GM23338 (cell line): ENCODE measurements around the gene MYO15B. TPM values are rescaled to one million over a fixed set of nuclear protein-coding genes. Genes with fewer than 3 reads are reported as not detected.

ENCODE experiments used
- ATAC-seq: fragments of 200-7000 bp; cut with Tn5 transposase; 3 replicates; pipeline ENCODE4 v1.9.1; 2020
- DNase-seq: peaks from one replicate; pipeline ENCODE4 v3.0.0-alpha.2; 2015; ENCODE audit warnings: low spot score
- H2AFZ ChIP-seq: fragments of 200-600 bp; sonication (generic); 2 replicates; pipeline ENCODE4 v1.8.0; 2016; ENCODE audit warnings: antibody characterized with exemption, mild to moderate bottlenecking, moderate library complexity
- H3F3A ChIP-seq: fragments of 200-600 bp; sonication (generic); replicated peaks from 2 replicates; pipeline ENCODE4 v1.8.0; 2017; ENCODE audit warnings: antibody characterized with exemption, mixed run types, low read depth
- H3K27ac ChIP-seq: fragments of 200-600 bp; sonication (generic); 2 replicates; pipeline ENCODE4 v1.6.1; 2016; ENCODE audit warnings: low read depth
- H3K27me3 ChIP-seq: fragments of 200-600 bp; sonication (generic); 2 replicates; pipeline ENCODE4 v1.8.0; 2016; ENCODE audit warnings: mild to moderate bottlenecking, mixed run types, moderate library complexity; ENCODE audit not compliant: insufficient read depth
- H3K36me3 ChIP-seq: fragments of 200-600 bp; sonication (generic); 2 replicates; pipeline ENCODE4 v1.8.0; 2016; ENCODE audit warnings: mild to moderate bottlenecking; ENCODE audit not compliant: insufficient read depth
- H3K4me1 ChIP-seq: fragments of 200-600 bp; sonication (generic); 2 replicates; pipeline ENCODE4 v1.8.0; 2016; ENCODE audit warnings: mild to moderate bottlenecking, moderate library complexity; ENCODE audit not compliant: insufficient read depth
- H3K4me2 ChIP-seq: fragments of 200-600 bp; sonication (generic); 2 replicates; pipeline ENCODE4 v1.7.1; 2017; ENCODE audit warnings: mixed run types
- H3K4me3 ChIP-seq: fragments of 200-600 bp; sonication (generic); 2 replicates; pipeline ENCODE4 v1.6.1; 2016; ENCODE audit warnings: mixed run types
- H3K79me2 ChIP-seq: fragments of 200-600 bp; sonication (generic); replicated peaks from 2 replicates; pipeline ENCODE4 v1.8.0; 2017; ENCODE audit warnings: mild to moderate bottlenecking; ENCODE audit not compliant: insufficient read depth
- H3K9me2 ChIP-seq: fragments of 200-600 bp; sonication (generic); 2 replicates; pipeline ENCODE4 v1.8.0; 2017; ENCODE audit not compliant: insufficient read depth
- H4K20me1 ChIP-seq: fragments of 200-600 bp; sonication (generic); replicated peaks from 2 replicates; pipeline ENCODE4 v1.8.0; 2017; ENCODE audit warnings: mild to moderate bottlenecking; ENCODE audit not compliant: insufficient read depth
- H3K27ac Mint-ChIP-seq: 2 replicates; pipeline ENCODE4 v1.8.0; 2020; ENCODE audit warnings: inconsistent platforms, mild to moderate bottlenecking, moderate library complexity, mixed read lengths
- H3K27me3 Mint-ChIP-seq: 3 replicates; pipeline ENCODE4 v1.8.0; 2022; ENCODE audit warnings: low read depth, mild to moderate bottlenecking, moderate library complexity, mixed read lengths, inconsistent platforms; ENCODE audit not compliant: insufficient read depth, poor library complexity
- H3K36me3 Mint-ChIP-seq: 3 replicates; pipeline ENCODE4 v1.8.0; 2021; ENCODE audit warnings: low read depth, mild to moderate bottlenecking, inconsistent platforms, moderate library complexity, mixed read lengths
- H3K4me1 Mint-ChIP-seq: 3 replicates; pipeline ENCODE4 v1.8.0; 2020; ENCODE audit warnings: mild to moderate bottlenecking, inconsistent platforms, mixed read lengths
- H3K4me3 Mint-ChIP-seq: 3 replicates; pipeline ENCODE4 v1.8.0; 2021; ENCODE audit warnings: moderate library complexity, mild to moderate bottlenecking, inconsistent platforms, mixed read lengths
- H3K9me3 Mint-ChIP-seq: 3 replicates; pipeline ENCODE4 v1.8.0; 2020; ENCODE audit warnings: moderate library complexity, mild to moderate bottlenecking, inconsistent platforms, mixed read lengths
- CREB1 ChIP-seq: fragments of 250-450 bp; sonication (Bioruptor Pico); IDR thresholded peaks from 2 replicates; pipeline ENCODE4 v1.5.0; 2020; ENCODE audit warnings: low read depth, mild to moderate bottlenecking, moderate library complexity
- EZH2 ChIP-seq: fragments of 200-600 bp; sonication (generic); IDR thresholded peaks from one replicate; pipeline ENCODE4 v1.8.0; 2017; ENCODE audit warnings: antibody characterized with exemption, mild to moderate bottlenecking, low read depth; ENCODE audit not compliant: unreplicated experiment
- EZH2phosphoT487 ChIP-seq: fragments of 200-600 bp; sonication (generic); IDR thresholded peaks from one replicate; pipeline ENCODE4 v1.8.1; 2018; ENCODE audit warnings: antibody characterized with exemption; ENCODE audit not compliant: unreplicated experiment
- JUNB ChIP-seq: IDR thresholded peaks from one replicate; pipeline ENCODE4 v1.6.1; 2016; ENCODE audit warnings: antibody characterized with exemption; ENCODE audit not compliant: unreplicated experiment
- NANOG ChIP-seq: IDR thresholded peaks from 2 replicates; pipeline ENCODE4 v1.6.1; 2016; ENCODE audit warnings: antibody characterized with exemption, borderline replicate concordance
- POLR2AphosphoS5 ChIP-seq: IDR thresholded peaks from 2 replicates; pipeline ENCODE4 v1.6.1; 2016; ENCODE audit warnings: antibody characterized with exemption, low read depth
- STAT1 ChIP-seq: IDR thresholded peaks from one replicate; pipeline ENCODE4 v1.6.1; 2016; ENCODE audit warnings: antibody characterized with exemption; ENCODE audit not compliant: unreplicated experiment
- ZNF114 ChIP-seq: fragments of 250-450 bp; sonication (Bioruptor Pico); IDR thresholded peaks from 2 replicates; pipeline ENCODE4 v1.5.0; 2020; ENCODE audit warnings: mild to moderate bottlenecking, moderate library complexity
- ZNF331 ChIP-seq: fragments of 250-450 bp; sonication (Bioruptor Pico); IDR thresholded peaks from 2 replicates; pipeline ENCODE4 v1.5.0; 2020; ENCODE audit warnings: low read depth, mild to moderate bottlenecking, moderate library complexity
- polyA plus RNA-seq: library from polyadenylated mRNA; unstranded; fragments of >200 nt; fragmentation: Nextera tagmentation; extraction: Ambion mirVana; gene quantifications from 2 replicates; pipeline ENCODE4 v1.2.1, GENCODE V29; 2016
- total RNA-seq: library from RNA; depleted of rRNA; stranded (reverse); fragments of >200 nt; shearing (Covaris generic); gene quantifications from 2 replicates; pipeline ENCODE4 v1.2.3, GENCODE V29; 2014
- TF ChIP-seq, protein P1 (sequence below), 2 experiments: fragments of 200-600 bp in 1 of 2; sonication (generic) in 1 of 2; conservative IDR thresholded peaks; 2 replicates each; pipeline versions ENCODE4 v1.5.1 to v1.6.1; 2016 to 2017; ENCODE audit warnings: antibody characterized with exemption in 2 of 2, low read depth in 2 of 2, mild to moderate bottlenecking in 2 of 2, moderate library complexity in 1 of 2
- TF ChIP-seq, protein P2 (sequence below): IDR thresholded peaks from 2 replicates; pipeline ENCODE4 v1.6.1; 2016; ENCODE audit warnings: antibody characterized with exemption
- TF ChIP-seq, protein P3 (sequence below): fragments of 250-450 bp; sonication (Bioruptor Pico); IDR thresholded peaks from 2 replicates; pipeline ENCODE4 v1.5.0; 2020; ENCODE audit warnings: mild to moderate bottlenecking, moderate library complexity
- TF ChIP-seq, protein P4 (sequence below): IDR thresholded peaks from one replicate; pipeline ENCODE4 v1.6.1; 2018; ENCODE audit warnings: antibody characterized with exemption; ENCODE audit not compliant: unreplicated experiment

The MYO15B gene
- total and polyA plus RNA-seq, 2 experiments from 2014 or later: 6.6 to 12.4 TPM

DNA sequence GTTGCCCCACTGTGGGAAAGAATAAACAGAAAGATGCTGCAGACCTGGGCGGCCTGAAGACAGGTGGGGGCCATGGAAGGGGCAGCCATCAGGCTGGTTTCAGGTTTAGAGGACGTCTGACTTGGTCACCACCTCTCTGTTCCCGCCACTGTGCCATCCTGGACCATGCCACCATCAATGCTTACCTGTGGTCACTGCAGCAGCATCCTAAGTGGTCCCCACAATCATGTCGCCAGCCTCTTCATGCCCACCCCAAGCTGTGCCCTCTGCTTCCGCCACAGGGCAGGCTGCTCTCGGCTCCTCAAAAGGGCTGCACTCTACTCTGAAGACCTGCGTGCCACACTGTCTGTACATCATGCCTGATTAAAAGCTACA is 56.0 kb downstream of the MYO15B start:
- Mint-ChIP-seq H3K9me3 (no peaks in the 10 kb centered on the region), H3K4me1 (peaks cover 17% of the 10 kb centered on the region), H3K4me3 (no peak overlapping the region), H3K27me3 (peaks cover 5% of the 10 kb centered on the region), H3K36me3 (peaks cover 6% of the 10 kb centered on the region; the same call in 1 of the 3 replicates), H3K27ac (peak overlapping the region; percentile 82)
- Histone ChIP-seq H2AFZ (no peak overlapping the region), H3K27me3 (no peaks in the 10 kb centered on the region), H4K20me1 (no peaks in the 10 kb centered on the region; the same call in 1 of the 2 replicates), H3K9me2 (0 out of 2 replicates have a peak, but pooled peaks cover 3% of the 10 kb centered on the region), H3K4me2 (peak overlapping the region; percentile 66; the same call in 1 of the 2 replicates), H3K4me1 (peaks cover 16% of the 10 kb centered on the region), H3K36me3 (no peaks in the 10 kb centered on the region; the same call in 1 of the 2 replicates), H3K79me2 (no peaks in the 10 kb centered on the region), H3K4me3 (no peak overlapping the region), H3K27ac (peak overlapping the region; percentile 94), H3F3A (no peaks in the 10 kb centered on the region)
- TF ChIP-seq STAT1: no peak
- no peak for TF ChIP-seq CREB1 (CRISPR knock-in tag)
- TF ChIP-seq, protein P1, sequence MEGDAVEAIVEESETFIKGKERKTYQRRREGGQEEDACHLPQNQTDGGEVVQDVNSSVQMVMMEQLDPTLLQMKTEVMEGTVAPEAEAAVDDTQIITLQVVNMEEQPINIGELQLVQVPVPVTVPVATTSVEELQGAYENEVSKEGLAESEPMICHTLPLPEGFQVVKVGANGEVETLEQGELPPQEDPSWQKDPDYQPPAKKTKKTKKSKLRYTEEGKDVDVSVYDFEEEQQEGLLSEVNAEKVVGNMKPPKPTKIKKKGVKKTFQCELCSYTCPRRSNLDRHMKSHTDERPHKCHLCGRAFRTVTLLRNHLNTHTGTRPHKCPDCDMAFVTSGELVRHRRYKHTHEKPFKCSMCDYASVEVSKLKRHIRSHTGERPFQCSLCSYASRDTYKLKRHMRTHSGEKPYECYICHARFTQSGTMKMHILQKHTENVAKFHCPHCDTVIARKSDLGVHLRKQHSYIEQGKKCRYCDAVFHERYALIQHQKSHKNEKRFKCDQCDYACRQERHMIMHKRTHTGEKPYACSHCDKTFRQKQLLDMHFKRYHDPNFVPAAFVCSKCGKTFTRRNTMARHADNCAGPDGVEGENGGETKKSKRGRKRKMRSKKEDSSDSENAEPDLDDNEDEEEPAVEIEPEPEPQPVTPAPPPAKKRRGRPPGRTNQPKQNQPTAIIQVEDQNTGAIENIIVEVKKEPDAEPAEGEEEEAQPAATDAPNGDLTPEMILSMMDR (conservative IDR thresholded peaks at IDR 0.05; ENCODE audit: low read depth in 2 of 2): no peak
- TF ChIP-seq POLR2AphosphoS5: no peak
- TF ChIP-seq, protein P2, sequence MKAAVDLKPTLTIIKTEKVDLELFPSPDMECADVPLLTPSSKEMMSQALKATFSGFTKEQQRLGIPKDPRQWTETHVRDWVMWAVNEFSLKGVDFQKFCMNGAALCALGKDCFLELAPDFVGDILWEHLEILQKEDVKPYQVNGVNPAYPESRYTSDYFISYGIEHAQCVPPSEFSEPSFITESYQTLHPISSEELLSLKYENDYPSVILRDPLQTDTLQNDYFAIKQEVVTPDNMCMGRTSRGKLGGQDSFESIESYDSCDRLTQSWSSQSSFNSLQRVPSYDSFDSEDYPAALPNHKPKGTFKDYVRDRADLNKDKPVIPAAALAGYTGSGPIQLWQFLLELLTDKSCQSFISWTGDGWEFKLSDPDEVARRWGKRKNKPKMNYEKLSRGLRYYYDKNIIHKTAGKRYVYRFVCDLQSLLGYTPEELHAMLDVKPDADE: no peak
- TF ChIP-seq, protein P3, sequence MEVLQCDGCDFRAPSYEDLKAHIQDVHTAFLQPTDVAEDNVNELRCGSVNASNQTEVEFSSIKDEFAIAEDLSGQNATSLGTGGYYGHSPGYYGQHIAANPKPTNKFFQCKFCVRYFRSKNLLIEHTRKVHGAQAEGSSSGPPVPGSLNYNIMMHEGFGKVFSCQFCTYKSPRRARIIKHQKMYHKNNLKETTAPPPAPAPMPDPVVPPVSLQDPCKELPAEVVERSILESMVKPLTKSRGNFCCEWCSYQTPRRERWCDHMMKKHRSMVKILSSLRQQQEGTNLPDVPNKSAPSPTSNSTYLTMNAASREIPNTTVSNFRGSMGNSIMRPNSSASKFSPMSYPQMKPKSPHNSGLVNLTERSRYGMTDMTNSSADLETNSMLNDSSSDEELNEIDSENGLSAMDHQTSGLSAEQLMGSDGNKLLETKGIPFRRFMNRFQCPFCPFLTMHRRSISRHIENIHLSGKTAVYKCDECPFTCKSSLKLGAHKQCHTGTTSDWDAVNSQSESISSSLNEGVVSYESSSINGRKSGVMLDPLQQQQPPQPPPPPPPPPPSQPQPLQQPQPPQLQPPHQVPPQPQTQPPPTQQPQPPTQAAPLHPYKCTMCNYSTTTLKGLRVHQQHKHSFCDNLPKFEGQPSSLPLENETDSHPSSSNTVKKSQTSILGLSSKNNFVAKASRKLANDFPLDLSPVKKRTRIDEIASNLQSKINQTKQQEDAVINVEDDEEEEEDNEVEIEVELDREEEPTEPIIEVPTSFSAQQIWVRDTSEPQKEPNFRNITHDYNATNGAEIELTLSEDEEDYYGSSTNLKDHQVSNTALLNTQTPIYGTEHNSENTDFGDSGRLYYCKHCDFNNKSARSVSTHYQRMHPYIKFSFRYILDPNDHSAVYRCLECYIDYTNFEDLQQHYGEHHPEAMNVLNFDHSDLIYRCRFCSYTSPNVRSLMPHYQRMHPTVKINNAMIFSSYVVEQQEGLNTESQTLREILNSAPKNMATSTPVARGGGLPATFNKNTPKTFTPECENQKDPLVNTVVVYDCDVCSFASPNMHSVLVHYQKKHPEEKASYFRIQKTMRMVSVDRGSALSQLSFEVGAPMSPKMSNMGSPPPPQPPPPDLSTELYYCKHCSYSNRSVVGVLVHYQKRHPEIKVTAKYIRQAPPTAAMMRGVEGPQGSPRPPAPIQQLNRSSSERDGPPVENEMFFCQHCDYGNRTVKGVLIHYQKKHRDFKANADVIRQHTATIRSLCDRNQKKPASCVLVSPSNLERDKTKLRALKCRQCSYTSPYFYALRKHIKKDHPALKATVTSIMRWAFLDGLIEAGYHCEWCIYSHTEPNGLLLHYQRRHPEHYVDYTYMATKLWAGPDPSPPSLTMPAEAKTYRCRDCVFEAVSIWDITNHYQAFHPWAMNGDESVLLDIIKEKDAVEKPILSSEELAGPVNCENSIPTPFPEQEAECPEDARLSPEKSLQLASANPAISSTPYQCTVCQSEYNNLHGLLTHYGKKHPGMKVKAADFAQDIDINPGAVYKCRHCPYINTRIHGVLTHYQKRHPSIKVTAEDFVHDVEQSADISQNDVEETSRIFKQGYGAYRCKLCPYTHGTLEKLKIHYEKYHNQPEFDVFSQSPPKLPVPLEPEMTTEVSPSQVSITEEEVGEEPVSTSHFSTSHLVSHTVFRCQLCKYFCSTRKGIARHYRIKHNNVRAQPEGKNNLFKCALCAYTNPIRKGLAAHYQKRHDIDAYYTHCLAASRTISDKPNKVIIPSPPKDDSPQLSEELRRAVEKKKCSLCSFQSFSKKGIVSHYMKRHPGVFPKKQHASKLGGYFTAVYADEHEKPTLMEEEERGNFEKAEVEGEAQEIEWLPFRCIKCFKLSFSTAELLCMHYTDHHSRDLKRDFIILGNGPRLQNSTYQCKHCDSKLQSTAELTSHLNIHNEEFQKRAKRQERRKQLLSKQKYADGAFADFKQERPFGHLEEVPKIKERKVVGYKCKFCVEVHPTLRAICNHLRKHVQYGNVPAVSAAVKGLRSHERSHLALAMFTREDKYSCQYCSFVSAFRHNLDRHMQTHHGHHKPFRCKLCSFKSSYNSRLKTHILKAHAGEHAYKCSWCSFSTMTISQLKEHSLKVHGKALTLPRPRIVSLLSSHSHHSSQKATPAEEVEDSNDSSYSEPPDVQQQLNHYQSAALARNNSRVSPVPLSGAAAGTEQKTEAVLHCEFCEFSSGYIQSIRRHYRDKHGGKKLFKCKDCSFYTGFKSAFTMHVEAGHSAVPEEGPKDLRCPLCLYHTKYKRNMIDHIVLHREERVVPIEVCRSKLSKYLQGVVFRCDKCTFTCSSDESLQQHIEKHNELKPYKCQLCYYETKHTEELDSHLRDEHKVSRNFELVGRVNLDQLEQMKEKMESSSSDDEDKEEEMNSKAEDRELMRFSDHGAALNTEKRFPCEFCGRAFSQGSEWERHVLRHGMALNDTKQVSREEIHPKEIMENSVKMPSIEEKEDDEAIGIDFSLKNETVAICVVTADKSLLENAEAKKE (CRISPR knock-in tag): no peak
- TF ChIP-seq EZH2phosphoT487: no peak
- no peak for TF ChIP-seq ZNF114 (CRISPR knock-in tag)
- TF ChIP-seq NANOG: no peak
- no peak for TF ChIP-seq ZNF331 (CRISPR knock-in tag)
- no peak for TF ChIP-seq EZH2
- no peak for TF ChIP-seq JUNB
- TF ChIP-seq, protein P4, sequence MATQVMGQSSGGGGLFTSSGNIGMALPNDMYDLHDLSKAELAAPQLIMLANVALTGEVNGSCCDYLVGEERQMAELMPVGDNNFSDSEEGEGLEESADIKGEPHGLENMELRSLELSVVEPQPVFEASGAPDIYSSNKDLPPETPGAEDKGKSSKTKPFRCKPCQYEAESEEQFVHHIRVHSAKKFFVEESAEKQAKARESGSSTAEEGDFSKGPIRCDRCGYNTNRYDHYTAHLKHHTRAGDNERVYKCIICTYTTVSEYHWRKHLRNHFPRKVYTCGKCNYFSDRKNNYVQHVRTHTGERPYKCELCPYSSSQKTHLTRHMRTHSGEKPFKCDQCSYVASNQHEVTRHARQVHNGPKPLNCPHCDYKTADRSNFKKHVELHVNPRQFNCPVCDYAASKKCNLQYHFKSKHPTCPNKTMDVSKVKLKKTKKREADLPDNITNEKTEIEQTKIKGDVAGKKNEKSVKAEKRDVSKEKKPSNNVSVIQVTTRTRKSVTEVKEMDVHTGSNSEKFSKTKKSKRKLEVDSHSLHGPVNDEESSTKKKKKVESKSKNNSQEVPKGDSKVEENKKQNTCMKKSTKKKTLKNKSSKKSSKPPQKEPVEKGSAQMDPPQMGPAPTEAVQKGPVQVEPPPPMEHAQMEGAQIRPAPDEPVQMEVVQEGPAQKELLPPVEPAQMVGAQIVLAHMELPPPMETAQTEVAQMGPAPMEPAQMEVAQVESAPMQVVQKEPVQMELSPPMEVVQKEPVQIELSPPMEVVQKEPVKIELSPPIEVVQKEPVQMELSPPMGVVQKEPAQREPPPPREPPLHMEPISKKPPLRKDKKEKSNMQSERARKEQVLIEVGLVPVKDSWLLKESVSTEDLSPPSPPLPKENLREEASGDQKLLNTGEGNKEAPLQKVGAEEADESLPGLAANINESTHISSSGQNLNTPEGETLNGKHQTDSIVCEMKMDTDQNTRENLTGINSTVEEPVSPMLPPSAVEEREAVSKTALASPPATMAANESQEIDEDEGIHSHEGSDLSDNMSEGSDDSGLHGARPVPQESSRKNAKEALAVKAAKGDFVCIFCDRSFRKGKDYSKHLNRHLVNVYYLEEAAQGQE: no peak
- DNase-seq (no peak), ATAC-seq (no peak)
